Transverse colon (tissue), 4 donors: ENCODE measurements around the gene FBXO3.

Experiments used
- POLR2A ChIP-seq: fragments of 450-650 bp; IDR thresholded peaks from one replicate; pipeline ENCODE4 v1.6.1; 2016; ENCODE audit warnings: antibody characterized with exemption, mild to moderate bottlenecking, moderate library complexity
- POLR2AphosphoS5 ChIP-seq, 3 donors: sonication (generic); formaldehyde crosslinking; IDR thresholded peaks; one replicate each; pipeline ENCODE4 v1.6.1; 2016; ENCODE audit warnings: antibody characterized with exemption in 3 of 3
- TF ChIP-seq, protein P1 (sequence below), 5 experiments: fragments of 200-600 bp in 3 of 5; fragments of 450-650 bp in 2 of 5; sonication (generic) in 3 of 5; IDR thresholded peaks; 1 replicate in 2 of 5; 2 replicates in 3 of 5; pipeline ENCODE4 v1.5.1; 2016 to 2017; ENCODE audit warnings: antibody characterized with exemption in 5 of 5, inconsistent platforms in 3 of 5, mild to moderate bottlenecking in 2 of 5, moderate library complexity in 1 of 5

DNA sequence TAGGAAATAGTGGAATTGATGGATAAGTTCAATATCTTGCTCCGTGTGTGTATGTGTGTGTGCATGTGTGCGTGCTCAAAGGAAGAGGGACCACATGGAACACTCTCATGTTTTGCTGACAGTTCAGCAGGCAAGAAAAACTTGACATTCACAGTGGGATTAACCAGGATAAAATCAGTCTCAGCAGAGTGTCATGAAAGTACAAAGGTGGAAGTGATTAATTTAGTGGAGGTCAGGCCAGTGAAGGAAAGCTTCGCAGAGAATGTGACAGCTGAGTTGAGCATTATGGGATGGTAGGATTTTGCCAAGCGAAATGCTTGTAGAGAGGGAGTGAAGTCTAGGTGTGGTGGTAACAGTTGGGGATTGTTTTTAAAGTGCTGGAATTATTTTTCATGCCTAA, 15.7 kb upstream of the FBXO3 start:
- TF ChIP-seq, protein P1, sequence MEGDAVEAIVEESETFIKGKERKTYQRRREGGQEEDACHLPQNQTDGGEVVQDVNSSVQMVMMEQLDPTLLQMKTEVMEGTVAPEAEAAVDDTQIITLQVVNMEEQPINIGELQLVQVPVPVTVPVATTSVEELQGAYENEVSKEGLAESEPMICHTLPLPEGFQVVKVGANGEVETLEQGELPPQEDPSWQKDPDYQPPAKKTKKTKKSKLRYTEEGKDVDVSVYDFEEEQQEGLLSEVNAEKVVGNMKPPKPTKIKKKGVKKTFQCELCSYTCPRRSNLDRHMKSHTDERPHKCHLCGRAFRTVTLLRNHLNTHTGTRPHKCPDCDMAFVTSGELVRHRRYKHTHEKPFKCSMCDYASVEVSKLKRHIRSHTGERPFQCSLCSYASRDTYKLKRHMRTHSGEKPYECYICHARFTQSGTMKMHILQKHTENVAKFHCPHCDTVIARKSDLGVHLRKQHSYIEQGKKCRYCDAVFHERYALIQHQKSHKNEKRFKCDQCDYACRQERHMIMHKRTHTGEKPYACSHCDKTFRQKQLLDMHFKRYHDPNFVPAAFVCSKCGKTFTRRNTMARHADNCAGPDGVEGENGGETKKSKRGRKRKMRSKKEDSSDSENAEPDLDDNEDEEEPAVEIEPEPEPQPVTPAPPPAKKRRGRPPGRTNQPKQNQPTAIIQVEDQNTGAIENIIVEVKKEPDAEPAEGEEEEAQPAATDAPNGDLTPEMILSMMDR (IDR thresholded peaks at IDR 0.05), result no peak
- TF ChIP-seq POLR2A, result no peak
- no peak for TF ChIP-seq POLR2AphosphoS5 (IDR thresholded peaks at IDR 0.05)
